GM19025 (cell line): ENCODE results near the gene DGKB.

Experiments
- ATAC-seq: cut with Tn5 transposase; IDR thresholded peaks from one replicate; pipeline ENCODE4 v1.9.1; 2021; ENCODE audit warnings: mild to moderate bottlenecking, low read depth, moderate library complexity; ENCODE audit not compliant: unreplicated experiment

The DGKB gene

DNA sequence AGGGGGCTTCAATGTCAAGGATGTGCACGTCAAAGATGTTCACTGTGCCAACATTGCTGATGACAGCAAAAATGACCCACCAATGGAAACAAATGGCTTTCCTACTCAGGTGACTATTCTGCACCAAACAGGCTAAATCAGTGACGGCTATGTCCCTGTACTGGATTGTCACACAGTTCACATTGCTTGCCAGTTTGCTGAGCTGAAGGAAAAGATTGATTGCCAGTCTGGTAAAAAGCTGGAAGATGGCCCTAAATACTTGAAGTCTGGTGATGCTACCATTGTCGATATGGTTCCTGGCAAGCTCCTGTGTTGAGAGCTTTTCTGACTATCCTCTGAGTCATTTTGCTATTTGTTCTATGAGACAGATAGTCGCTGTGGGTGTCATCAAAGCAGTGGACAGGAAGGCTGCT is 710.9 kb downstream of the DGKB start:
- ATAC-seq: no peak

DNA sequence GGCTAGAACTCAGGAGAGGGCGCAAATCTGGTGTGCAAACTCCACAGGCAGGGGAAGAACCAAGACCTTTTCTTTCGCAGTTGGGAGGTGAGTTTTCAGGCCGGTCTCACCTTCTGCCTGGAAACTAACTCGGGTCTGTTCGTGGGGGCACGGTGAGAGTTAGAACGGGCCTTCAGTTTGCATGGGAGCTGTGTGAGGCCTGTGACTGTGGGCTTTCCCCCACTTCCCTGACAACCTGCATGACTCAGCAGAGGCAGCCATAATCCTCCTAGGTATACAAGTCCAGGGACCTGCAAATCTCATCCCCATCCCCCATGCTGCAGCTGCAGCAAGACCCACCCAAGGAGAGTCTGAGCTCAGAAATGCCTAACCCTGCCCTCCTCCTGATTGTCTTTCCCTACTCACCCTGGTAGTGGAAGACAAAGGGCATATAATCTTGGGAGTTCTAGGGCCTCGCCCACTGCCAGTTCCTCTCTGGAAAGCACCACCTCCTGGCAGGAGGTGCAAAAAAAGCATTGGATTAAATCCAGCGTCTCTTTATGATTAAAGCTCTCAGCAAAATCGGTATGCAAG is 718.2 kb downstream of the DGKB start:
- ATAC-seq: no peak

DNA sequence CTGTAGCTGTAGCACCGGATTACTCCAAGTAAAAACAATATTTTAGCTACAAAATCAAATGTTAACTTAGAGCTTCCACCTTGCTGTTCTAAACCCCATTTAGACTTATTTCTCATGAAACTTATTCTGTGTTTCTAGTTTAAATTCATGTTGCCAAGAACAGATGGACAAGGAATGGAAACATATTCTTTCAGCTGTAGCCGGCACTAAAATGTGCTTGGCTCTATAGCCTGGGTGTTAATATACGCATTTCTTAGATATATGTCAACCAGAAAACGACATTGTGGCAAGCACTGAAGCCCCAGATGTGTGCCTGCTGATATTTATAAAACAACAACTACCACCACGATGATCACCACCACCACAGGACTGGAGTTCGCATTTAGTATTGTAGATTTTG is 722.8 kb downstream of the DGKB start:
- no peak for ATAC-seq

DNA sequence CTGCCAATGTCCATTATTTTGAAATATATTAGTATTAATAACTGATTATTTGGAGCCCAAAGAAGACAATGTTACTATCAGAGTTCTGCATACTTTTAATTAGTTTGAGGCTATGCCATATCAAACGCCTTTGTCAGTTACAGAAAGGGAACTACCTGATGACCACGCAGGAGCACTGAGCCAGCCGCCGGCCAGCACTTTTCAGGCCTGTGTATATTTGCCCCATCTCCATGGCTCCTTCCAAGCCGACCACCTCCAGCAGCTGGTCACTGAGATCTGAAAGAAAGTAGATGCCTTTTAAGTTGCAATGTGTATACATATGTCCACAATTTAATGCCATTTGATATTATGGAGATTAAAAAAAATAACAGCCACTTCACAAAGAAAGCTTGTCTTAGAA is 724.7 kb downstream of the DGKB start:
- no peak for ATAC-seq

DNA sequence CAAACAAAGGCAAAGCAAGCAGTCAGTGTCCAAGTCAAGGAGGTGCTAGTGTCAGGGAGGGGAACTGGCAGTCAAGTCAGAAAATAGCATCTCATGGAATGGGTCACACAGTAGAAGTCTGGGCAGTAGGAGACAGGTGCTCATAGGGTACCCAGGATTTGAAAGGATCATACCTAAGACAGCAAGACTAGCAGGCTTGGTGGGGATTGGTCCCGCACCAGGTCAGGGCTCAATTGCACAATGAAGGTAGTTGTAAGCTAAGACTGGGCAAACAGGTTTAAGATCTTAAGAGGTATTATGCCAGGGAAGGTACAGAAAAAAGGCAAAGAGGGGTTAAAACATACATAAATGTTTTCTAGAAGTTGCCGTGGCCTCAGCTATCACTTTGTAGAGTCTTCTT is 731.7 kb downstream of the DGKB start:
- ATAC-seq: no peak

DNA sequence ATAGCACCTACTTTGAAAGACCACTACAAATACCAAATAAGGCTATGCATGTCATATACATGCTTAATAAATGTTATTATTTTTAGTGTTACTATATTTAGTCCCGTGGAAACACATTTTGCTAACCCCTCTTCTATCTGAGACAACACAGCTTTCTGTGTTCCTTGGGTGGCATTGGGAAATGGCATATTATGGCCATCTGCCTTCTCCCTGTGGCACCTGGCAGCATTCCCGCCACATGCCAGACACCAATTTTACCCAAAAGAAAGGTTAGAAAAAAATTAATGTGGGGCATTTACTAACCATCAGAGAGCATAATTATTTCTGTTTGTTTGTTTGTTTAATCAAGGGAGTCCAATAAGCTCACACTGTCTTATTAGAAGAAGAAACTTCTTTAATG is 744.4 kb downstream of the DGKB start:
- no peak for ATAC-seq

DNA sequence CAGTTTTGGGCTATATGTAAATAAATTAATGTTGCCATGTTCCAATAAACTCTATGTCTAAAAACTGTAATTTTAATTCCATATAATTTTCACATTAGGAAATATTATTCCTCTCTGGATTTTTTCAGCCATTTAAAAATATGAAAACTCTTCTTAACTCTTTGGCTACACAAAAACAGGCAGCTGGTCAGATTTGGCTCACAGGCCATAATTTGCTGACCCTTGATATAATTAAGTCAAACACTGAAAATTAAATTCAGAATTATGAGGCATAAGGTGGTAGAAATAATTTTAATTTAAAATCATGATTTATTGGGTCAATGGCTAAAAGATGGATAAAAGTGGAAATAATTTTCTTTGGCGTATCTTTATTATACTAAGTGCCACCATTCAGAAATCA is 746.1 kb downstream of the DGKB start:
- no peak for ATAC-seq

DNA sequence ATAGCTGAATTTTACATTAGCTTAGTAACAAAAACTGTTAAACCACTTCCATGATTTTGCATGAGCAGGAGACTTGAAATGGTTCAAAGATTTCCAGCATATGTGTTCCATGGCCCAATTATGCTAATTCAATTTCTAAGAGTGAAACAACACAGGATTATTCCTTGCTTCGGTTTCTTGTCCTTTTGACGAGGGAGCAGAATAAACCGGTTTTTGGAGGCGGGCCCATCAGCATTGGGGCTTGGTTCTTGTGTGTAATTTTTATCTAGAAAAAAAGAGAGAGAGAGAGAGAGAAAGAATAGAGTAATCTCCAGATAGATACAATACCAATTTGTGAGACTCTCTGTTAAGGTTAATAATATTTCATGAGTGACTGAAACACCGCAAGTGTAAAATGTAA is 753.6 kb downstream of the DGKB start:
- no peak for ATAC-seq

DNA sequence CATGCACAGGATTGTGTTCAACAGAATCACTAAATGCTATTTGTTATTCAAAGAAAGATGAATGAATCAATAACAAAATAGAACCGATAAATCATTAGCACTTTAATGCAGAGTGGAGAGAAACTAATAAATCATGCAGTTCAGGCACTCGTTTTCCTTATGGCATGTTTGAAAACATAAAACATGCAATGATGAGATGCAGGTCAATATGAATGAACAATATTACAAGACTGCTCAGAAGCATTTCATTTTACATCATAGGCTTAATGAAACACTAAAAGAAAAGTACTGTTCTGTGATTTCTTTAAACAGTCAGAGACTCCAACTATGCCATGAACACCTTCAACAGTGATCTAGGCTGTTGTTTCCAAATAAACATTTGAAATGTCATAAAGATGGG is 755.0 kb downstream of the DGKB start:
- no peak for ATAC-seq

DNA sequence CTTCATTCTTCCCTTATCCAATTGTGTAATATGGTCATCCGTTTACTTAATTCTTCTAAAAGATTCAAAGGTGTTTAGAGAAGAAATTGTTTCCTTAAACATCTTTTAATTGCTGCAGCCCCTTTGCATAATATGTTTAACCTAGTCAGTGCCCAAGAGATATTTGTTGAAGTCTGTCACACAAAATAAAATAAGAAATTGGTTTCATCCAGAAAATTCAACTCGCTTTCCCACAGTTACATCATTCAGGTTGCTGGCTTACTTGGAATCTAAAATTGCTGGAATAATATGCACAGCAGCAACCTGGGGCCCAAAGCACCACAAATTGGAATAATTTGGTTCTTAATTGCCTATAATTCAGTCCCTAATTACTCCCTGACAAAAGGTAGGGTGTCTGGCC is 758.0 kb downstream of the DGKB start:
- ATAC-seq: no peak

DNA sequence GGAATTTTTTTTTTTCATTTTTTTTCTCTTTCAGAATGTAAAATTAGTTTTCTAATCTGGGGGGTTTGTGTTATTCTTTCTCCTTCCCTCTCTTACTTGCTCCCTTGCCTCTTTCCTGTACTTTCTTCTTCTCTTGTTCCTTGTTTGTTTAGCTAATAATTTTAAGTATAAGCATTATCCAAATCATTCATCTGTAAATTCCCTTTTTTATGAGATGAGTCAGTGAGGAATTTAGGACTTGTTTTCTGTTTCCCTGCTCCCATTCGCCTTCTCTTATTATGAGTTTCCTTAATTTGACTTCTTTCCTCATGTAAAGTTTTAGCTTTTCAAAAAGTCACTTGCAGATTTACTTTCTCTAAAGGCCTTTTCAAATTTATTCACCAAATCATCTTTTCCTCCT is 758.4 kb downstream of the DGKB start:
- ATAC-seq: no peak

DNA sequence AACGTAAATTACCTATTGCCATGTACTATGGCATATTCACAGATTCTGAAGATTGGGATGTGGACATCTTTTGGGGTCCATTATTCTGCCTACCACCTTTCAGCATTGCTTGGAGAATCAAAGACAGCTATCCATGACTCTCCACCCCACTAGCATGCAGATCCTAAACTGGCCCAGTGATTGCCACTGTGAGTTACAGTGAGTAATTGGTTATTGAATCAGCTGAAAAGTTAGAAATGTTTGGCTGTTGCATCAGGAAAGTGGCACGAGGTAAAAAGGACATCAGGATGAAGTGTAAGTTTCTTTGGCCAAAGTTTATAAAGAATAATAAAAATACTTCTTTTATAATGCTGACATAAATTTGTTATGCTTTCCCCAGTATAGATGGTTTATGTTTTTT is 764.9 kb downstream of the DGKB start:
- ATAC-seq: no peak

DNA sequence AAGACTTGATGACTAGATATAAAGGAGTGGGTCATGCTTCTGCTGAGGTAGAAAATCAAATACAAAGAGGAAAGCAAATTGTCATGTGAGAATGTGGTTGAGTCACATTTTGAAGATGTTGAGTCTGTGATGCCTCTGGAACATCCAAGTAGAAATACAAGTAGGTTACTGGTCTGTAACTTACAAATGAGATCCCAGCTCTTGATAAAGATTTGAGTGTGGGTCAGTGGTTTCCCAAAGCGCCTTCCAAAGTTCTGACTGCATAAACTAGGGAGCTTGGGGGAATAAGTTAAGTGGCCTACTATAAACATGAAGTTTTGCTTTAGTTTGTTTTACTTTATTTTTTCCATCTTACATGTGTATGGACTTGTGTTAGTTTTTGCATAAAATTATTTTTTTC is 768.8 kb downstream of the DGKB start:
- ATAC-seq: no peak

DNA sequence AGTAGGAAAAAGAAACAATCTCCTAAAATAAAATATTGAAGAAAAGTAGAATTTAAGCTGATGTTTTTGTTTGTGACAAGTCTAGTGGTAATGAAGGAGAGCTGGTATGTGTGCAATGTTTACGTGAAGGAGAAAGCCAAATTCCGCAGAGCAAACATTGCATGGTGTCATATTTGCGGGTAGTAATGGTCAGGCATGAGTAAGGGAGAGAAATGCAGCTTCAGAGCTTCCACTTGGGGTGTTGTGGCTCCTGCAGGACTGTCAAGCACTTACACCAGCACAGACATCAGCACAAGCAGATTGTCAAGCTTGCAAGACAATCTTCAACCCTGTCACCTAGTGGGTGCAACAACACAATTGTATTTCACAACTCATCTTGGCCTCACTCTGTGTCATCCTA is 776.6 kb downstream of the DGKB start:
- no peak for ATAC-seq

DNA sequence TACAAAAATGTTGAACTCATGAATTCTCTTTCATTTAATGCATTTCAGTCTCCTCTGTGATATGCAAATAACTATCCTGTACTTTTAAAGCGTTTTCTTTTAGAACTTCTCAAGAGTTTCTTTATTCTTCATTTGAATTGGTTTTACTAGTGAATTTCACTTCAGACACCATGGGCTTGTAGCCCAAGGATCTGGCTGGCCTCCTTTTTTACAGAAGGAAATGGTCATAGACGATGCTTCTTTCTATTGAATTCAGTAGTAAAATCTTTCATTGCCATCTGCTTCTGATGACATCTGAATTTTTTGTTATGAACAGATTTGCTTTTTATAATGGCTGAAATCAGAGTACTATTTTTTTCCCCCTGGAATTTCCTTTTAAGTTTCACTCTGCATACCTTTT is 777.8 kb downstream of the DGKB start:
- ATAC-seq: no peak

DNA sequence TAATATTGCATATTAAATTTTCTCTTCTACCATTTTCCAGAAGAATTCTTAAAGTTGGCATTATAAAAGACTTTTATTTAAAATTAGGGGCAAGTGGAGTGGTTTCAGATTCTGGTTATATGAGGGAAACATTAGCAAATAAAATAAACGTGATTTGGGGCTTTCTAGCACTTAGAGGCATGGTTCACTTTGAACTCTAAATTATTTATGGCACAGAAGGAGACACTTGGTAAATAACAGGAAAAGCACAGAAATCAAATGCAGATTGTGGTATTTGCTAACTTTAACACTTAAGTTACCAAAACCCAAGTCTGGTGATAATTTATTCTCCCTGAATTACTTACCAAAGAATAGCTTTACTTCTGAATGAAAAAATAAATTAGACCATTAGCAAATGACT is 778.6 kb downstream of the DGKB start:
- no peak for ATAC-seq

DNA sequence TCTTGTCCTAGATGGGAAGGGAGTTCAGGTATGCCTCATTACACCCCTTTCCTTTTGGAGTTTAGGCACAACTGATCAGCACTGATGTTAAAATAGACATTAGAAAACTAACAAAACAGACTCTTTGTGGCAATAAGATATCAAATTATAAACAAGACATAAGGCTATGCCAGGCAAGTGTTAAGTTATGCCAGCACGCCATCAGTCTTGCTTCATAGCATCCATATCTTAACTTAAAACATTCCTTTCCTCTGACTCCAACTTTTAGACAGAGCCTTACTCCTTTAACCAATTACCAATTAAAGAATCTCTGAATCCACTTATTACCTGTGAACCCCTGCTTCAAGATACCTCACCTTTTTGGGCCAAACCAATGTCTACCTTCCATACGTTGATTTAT is 786.9 kb downstream of the DGKB start:
- no peak for ATAC-seq

DNA sequence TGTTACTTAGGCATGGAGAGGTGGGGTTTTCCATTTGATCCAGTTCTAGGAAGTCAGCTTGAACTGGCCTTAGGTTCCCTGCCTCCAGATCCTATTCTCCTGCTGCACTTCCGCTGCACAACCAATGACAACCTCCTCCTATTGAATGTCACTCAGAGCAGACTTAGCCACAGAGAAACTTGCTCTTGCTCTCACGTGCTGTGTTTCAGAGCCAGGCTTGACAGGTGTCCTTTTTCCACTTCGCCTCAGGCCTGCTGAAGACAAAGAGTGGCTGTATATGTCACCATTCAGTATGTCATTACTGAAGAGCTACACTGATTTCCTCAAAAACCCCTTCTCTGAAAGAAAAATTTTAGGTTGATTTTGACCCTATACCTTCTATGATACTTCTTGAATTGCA is 797.7 kb downstream of the DGKB start:
- ATAC-seq: no peak

DNA sequence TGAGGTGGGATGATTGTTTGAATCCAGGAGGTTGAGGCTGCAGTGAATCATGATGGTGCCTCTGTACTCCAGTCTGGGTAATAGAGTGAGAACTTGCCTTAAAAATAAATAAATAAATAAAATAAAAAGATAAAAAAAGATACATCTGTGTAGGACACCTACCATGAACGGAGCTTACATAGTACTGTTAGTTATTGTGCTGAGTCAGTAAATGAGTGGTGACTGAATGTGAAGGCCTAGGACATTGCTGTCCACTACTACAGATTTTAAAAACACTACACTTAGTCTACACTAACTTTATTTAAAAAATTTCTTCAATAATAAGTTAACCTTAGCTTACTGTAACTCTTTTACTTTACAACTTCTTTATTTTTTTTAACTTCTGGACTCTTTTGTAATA is 806.4 kb downstream of the DGKB start:
- no peak for ATAC-seq

DNA sequence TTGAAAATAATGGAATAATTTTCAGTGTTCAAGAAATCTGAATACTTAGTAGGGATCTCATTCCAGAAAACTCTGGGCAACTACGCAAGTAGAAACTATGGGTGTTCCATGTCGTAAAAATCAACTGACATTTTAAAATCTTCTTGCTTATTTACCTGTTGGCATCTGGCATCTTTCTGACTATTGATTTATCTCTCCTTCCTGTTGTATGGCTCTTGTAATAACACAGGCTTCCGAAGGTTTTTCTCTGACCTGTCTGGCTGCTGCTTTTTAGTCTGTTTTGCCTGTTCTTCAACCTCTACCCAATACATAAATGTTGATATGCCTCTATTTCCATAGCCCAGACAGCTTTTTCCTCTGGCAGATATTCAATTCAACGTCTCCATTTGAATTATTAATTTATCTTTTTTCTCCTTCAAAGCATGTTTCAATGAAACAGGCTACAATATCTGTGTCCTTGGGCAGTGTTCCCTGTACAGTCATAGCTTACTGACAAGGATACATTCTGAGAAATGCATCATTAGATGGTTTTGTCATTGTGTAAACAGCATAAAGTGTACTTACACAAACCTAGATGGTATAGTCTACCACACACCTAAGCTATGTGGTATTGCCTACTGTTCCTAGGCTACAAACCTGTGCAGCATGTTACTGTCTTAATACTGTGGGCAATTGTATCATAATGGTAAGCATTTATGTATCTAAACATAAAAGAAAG is 807.2 kb downstream of the DGKB start:
- ATAC-seq: no peak
